ENCODE measurements around the gene TEAD2.
A peak's percentile ranks its signal among the peaks of the same experiment; 100 is the strongest.
"Not testable (repeated sequence)": the region's sequence is repeated elsewhere in the genome, so short reads cannot be mapped to it uniquely, and the experiment has no call there.

The TEAD2 gene

DNA sequence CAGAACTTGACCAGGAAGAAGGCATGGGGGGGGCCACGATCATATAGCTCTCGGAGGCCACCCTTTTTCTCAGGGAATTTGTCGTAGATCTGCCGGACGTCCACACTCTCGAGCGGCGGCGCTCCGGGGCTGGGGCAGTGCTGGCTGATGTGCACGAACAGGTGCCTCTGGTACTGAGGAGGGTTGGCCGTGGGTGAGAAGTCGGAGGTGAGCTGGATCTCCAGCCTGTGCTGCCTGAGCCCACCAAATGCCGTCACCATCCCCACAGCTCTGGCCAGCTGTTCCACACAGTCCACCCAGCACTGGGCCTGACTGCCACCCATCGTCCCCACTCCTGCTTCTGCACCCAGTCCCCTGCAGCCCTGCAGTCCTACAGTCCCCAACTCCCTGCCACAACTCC is 15.0 kb downstream of the TEAD2 start:
- DNase-seq, result no peak

DNA sequence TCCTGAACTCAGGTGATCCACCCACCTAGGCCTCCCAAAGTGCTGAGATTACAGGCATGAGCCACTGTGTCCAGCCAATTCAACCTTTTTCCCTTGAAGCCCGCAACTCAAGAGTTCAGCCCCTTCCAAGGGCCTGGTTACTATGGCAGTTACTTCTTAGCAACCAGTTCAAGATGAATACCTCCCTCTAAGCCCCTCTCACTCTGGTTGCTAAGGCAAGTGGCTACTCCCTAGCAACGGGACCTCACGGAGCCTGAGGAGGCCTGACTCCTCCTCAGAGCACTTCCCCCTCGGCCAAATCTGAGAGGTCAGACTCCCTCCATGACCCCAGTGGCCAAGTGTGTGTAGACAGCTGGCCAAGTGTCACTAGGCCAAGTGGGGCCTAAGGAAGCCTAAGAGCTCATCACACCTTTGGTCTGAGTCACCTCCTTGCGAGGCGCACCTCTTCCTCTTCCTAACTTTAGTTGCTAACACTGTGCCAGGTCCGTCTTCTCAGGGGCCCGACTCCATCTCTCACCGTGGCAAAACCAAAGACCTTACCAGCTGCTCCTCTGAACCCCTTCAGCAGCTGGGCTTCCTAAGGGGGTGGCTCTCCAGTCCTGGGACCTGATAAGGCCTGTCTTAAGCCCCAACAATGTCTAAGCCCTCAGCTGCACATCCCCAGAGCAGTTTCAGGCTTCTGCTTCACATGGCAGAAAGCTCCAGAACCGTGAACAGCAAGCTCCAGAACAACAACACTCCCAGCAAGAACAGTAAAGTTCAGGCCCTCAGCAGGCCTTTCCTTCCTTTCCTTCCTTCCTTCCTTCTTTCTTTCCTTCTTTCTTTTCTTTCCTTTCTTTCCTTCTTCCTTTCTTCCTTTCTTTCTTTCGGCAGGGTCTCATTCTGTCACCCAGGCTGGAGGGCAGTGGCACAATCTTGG is 17.5 kb downstream of the TEAD2 start:
- DNase-seq, result no peak

DNA sequence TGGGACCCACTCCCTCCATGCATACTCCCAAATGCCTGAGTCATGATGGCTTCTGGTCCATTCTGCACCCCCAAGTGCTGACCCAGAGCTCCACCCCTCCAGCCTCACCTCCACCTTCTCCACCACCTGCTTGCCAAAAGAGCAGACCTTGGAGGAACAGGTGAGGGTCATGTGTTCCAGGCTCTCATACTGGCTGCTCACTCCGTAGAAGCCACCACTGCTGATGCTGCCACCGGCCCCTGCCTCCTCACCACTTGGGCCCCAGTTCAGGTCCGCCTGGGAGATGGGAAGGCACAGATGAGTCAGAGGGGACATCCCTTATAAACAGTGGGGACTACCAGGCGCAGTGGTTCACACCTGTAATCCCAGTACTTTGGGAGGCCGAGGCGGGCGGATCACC is 19.1 kb downstream of the TEAD2 start:
- DNase-seq, result no peak

DNA sequence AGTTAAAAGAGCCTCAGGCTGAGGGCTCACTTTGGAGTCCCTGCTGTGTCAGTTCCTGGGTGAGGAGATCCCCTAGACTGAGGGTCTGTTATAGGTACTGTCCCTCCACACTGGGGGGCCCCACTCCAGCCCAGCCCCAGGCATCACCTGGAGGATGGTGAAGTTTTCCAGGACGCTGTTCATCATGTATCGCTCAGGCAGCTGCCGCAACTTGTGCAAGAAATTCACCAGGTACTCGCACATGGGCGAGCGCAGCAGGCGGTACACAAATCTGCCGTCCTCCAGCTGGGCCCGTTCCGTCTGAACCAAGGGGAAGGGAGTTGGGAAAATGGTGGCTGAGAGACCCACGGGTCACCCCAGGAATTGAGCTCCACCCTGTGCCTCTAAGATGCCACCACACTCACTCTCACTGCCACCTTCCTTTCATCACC is 19.9 kb downstream of the TEAD2 start:
- DNase-seq, result no peak

DNA sequence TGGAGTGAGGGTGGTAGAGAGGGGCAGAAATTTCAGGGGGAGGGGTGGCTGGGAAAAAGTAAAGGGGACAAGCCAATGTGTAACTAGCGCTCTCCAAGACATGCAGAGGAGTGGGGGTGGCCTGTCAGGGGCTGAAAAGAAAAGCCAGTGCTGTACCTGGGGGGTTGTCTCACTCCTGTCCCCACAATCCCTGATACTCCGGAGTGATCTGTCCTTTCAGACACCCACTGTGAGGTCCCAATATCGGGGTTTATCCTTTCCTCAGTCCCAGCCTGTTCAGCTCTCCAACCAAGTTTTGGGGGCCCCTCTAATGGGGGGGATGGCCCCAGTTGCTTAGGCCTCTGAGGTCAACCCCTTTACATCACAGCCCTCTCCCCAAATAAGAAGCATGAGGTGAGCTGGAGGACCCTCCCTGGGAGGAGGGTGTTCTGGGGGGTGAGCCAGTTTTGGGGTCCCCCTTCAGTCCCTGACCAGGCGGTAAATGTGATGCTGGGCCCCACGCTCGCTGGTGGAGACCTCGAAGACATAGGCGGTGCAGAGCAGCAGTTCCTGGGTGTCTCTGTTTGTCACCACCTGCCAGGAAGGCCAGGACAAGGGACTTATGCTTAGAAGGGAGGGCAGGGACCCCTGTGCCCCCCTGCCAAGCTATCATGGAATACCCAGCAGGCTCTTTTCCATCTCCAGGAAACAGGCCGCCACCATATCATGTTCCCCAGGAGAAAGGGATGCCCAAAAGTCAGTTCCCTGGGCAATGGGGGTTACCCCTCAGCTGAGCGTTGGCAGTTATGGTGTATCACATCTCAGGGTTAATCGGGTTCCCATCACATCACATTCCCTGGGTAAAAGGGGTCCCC is 21.1 kb downstream of the TEAD2 start:
- DNase-seq, result no peak

GRCh38 chr19:49340069-49340864 is 21.9 kb downstream of the TEAD2 start:
- DNase-seq, result no peak

GRCh38 chr19:49339301-49340068 is 22.7 kb downstream of the TEAD2 start:
- no peak for DNase-seq

DNA sequence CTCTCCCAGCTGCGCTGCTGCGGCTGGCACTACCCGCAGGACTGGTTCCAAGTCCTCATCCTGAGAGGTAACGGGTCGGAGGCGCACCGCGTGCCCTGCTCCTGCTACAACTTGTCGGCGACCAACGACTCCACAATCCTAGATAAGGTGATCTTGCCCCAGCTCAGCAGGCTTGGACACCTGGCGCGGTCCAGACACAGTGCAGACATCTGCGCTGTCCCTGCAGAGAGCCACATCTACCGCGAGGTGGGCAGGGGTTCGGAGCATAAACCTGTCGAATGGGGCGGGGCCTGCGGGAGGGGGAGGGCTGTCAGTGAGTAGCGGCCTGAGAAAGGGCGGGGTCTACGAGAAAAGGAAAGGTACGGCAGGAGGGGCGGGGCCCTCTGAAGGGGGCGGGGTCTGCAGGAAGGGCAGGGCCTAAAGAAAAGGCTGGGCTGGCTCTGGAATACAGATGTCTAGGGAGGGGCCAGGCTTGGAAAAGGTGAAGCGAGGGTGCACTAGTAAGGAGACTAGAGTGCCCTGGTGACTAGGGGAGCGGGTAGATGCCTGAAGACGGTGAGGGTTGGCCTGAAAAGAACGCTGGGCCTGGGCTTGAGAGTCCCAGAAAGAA is 23.4 kb downstream of the TEAD2 start:
- DNase-seq, result no peak

DNA sequence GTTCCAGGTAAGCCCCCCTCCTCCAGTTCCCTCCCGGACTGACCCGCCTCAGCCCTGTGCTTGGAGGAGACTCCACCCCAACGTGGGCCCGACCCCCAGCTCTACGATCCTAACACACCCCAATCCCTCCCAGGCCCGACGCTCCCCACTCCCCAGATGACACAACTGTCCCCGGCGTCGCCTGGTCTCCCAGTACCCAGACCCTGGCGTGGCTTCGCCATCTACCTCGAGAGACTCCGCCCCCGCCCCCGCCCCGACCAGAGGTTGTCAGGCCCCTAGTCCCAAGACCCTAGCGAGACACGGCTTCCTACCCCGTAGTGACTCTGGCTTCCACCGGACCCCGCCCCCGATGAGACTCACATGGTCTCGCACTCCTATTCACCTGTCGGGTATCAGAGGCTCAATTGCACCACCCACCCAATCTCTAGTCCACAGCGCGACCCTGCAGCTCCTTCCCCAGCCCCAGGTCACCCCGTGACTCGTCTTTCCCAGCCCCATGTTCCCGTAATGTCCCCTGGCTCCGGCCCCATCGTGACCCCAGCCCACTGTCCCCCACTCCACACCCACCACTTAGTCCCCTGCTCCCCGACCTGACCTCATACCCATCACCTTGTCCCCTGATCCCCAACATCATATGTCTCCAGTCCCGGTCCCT is 24.1 kb downstream of the TEAD2 start:
- DNase-seq, result no peak

GRCh38 chr19:49337267-49338022 is 24.8 kb downstream of the TEAD2 start:
- no peak for DNase-seq

GRCh38 chr19:49336482-49337266 is 25.5 kb downstream of the TEAD2 start:
- no peak for DNase-seq

- DNase-seq, result peak; percentile 20 to 27
Observed at GRCh38 chr19:49335784-49336481, 26.3 kb downstream of the TEAD2 start.

DNA sequence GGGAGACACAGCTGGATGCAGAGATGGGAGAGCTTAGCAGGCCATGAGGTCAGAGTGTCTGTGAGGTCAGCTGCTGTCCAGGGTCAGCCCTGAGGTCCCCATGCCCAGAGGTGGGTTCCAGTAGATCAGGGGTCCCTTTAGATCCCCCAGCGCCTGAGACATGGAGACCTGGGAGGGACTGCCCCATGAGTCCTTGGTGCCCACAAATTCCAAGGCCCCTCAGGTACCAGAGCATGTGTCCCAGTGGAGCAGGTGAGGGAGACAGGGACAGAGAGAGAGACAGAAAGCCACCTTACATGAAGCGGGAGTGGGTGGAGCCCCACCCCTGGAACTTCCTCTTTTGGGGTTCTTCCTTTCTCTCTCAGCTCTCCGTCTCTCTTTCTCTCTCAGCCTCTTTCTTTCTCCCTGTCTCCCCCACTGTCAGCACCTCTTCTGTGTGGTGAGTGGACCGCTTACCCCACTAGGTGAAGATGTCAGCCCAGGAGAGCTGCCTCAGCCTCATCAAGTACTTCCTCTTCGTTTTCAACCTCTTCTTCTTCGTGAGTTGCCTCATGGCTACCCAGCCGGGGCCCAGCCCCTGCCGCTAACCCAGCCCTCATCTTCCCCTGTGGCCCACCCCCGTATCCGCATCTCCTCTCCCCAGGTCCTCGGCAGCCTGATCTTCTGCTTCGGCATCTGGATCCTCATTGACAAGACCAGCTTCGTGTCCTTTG is 27.0 kb downstream of the TEAD2 start, which contains the start of gene CD37:
Gene CD37 (plus strand): TSS at position 336 of the 713 bp plus-strand sequence. CDS start 135 bp downstream, at position 471.
- DNase-seq, result peak; percentile 59 to 64

- DNase-seq, result no peak
Observed at GRCh38 chr19:49333811-49334288, 28.4 kb downstream of the TEAD2 start.

DNA sequence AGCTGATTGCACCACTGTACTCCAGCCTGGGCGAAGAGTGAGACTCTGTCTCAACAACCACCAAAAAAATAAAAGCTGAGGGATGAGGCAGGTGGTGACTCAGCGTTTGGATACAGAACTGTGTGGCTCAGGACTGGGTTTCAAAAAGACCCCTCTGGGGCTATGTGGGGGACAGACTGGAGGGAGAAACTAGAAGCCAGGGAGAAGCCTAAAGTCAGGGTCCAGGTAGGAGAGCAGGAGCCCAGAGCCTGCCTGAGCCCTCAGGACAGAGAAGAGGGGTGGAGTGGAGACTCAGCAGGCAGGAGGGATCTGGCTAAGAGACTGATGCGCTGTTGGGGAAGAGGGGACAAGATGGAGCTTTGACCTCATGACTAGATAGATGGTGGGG is 28.8 kb downstream of the TEAD2 start:
- no peak for DNase-seq

DNA sequence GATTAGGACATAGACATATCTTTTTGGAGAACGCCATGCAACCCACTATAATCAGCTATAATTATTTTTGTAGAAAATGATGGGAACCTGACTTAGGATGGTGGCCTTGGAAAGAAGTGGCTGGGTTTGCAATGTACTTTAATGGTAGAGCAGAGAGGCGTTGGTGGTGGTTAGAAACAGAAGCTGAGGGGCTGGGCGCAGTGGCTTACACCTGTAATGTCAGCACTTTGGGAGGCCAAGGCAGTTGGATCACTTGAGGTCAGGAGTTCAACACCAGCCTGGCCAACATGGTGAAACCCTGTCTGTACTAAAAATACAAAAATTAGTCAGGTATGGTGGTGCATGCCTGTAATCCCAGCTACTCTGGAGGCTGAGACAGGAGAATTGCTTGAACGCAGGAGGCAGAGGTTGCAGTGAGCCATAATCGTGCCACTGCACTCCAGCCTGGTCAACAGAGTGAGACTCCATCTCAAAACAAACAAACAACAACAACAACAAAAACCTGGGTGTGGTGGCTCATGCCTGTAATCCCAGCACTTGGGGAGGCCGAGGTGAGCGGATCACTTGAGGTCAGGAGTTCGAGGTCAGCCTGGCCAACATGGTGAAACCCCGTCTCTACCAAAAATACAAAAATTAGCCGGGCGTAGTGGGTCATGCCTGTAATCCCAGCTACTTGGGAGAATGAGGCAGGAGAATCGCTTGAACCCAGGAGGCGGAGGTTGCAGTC is 29.4 kb downstream of the TEAD2 start:
- not testable (repeated sequence) for DNase-seq

DNA sequence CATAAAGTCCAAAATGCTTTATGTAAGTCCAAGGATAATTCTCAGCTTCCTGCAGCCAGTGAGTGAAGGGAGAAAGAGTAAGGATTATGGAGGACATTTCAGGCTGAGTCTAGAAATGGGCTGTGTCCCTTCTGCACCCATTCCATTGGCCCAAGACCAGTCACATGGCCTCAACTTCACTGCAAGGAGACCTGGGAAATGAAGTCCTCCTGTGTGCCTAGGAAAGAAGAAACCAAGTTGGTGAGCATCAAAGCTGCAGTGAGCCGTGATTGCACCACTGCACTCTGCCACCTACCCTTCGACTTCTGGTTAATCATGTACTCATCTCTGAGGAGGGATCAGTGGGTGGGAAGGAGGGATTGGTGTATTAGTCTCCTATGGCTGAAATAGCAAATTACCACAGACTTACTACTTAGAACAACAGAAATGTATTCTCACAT is 30.6 kb downstream of the TEAD2 start:
- peak; percentile 47 to 62 for DNase-seq
